ENCODE data around the gene FOXD1.

GRCh38 chr5:73493421-73493820 lies 44.8 kb upstream of the FOXD1 start:
- TF ChIP-seq CTCF (IDR thresholded peaks at IDR 0.05) (no peak), POLR2A (IDR thresholded peaks at IDR 0.05) (no peak)

Measured in testis (tissue), 2 donors.